DND-41 (cell line): ENCODE results near the gene COA1.

Experiments used
- ATAC-seq: fragments of 200-7000 bp; cut with Tn5 transposase; 3 replicates; pipeline ENCODE4 v1.9.1; 2021; ENCODE audit warnings: low read depth; ENCODE audit not compliant: insufficient read depth
- DNase-seq: peaks from one replicate; pipeline ENCODE4 v3.0.0-alpha.2; 2020
- H2AFZ ChIP-seq: 2 replicates; pipeline ENCODE4 v1.6.0; 2012; ENCODE audit warnings: low read depth, low read length
- H3K27ac ChIP-seq: 2 replicates; pipeline ENCODE4 v1.5.1; 2012; ENCODE audit warnings: low read length, inconsistent platforms
- H3K27me3 ChIP-seq: fragments of 200-600 bp; sonication (generic); 2 replicates; pipeline ENCODE4 v1.6.0; 2012; ENCODE audit warnings: low read length, mild to moderate bottlenecking, inconsistent platforms; ENCODE audit not compliant: insufficient read depth, poor library complexity
- H3K36me3 ChIP-seq: 2 replicates; pipeline ENCODE4 v1.5.1; 2012; ENCODE audit warnings: low read length, inconsistent platforms; ENCODE audit not compliant: insufficient read depth
- H3K4me1 ChIP-seq: 2 replicates; pipeline ENCODE4 v1.5.1; 2012; ENCODE audit warnings: mild to moderate bottlenecking, low read length; ENCODE audit not compliant: insufficient read depth
- H3K4me2 ChIP-seq: 2 replicates; pipeline ENCODE4 v1.6.0; 2012; ENCODE audit warnings: mild to moderate bottlenecking, moderate library complexity, low read length, inconsistent platforms; ENCODE audit not compliant: insufficient read depth
- H3K4me3 ChIP-seq, 2 experiments: fragments of 200-600 bp in 1 of 2; shearing (Covaris generic) in 1 of 2; 2 replicates each; pipeline ENCODE4 v1.5.1; 2012 to 2016; ENCODE audit warnings: inconsistent platforms in 2 of 2, low read length in 2 of 2, mild to moderate bottlenecking in 2 of 2, low read depth in 1 of 2, moderate library complexity in 1 of 2
- H3K79me2 ChIP-seq: 2 replicates; pipeline ENCODE4 v1.6.0; 2012; ENCODE audit warnings: low read length, inconsistent platforms; ENCODE audit not compliant: insufficient read depth
- H3K9ac ChIP-seq: 2 replicates; pipeline ENCODE4 v1.6.0; 2012; ENCODE audit warnings: low read depth, mild to moderate bottlenecking, inconsistent platforms, low read length, moderate library complexity
- H3K9me3 ChIP-seq: 2 replicates; pipeline ENCODE4 v1.5.1; 2012; ENCODE audit warnings: low read length, moderate library complexity, mild to moderate bottlenecking, inconsistent platforms; ENCODE audit not compliant: insufficient read depth, severe bottlenecking
- H4K20me1 ChIP-seq: 2 replicates; pipeline ENCODE4 v1.6.0; 2012; ENCODE audit warnings: low read length; ENCODE audit not compliant: insufficient read depth
- EZH2 ChIP-seq: IDR thresholded peaks from 3 replicates; pipeline ENCODE4 v1.6.1; 2012; ENCODE audit warnings: borderline replicate concordance, low read depth, mild to moderate bottlenecking, moderate library complexity, low read length, inconsistent platforms; ENCODE audit not compliant: severe bottlenecking
- TF ChIP-seq, protein P1 (sequence below): IDR thresholded peaks from 2 replicates; pipeline ENCODE4 v1.5.1; 2012; ENCODE audit warnings: borderline replicate concordance, low read length, moderate library complexity, mild to moderate bottlenecking; ENCODE audit not compliant: poor library complexity, severe bottlenecking; ENCODE audit errors: extremely low read depth

COA1 gene

GRCh38 chr7:43625980-43626379 lies 103.3 kb downstream of the COA1 start:
- H3K4me2 ChIP-seq = no peak overlapping the region
- H3K27me3 ChIP-seq = no peaks in the 10 kb centered on the region
- H4K20me1 ChIP-seq = peaks cover 43% of the 10 kb centered on the region
- H3K9ac ChIP-seq = no peak overlapping the region
- H3K9me3 ChIP-seq = no peaks in the 10 kb centered on the region
- peaks cover 96% of the 10 kb centered on the region for H3K79me2 ChIP-seq
- peaks cover 97% of the 10 kb centered on the region for H3K36me3 ChIP-seq
- no peak for TF ChIP-seq EZH2
- TF ChIP-seq, protein P1, sequence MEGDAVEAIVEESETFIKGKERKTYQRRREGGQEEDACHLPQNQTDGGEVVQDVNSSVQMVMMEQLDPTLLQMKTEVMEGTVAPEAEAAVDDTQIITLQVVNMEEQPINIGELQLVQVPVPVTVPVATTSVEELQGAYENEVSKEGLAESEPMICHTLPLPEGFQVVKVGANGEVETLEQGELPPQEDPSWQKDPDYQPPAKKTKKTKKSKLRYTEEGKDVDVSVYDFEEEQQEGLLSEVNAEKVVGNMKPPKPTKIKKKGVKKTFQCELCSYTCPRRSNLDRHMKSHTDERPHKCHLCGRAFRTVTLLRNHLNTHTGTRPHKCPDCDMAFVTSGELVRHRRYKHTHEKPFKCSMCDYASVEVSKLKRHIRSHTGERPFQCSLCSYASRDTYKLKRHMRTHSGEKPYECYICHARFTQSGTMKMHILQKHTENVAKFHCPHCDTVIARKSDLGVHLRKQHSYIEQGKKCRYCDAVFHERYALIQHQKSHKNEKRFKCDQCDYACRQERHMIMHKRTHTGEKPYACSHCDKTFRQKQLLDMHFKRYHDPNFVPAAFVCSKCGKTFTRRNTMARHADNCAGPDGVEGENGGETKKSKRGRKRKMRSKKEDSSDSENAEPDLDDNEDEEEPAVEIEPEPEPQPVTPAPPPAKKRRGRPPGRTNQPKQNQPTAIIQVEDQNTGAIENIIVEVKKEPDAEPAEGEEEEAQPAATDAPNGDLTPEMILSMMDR = no peak
- H3K4me3 ChIP-seq = no peak overlapping the region
- no peak overlapping the region for H2AFZ ChIP-seq
- no peaks in the 10 kb centered on the region for H3K4me1 ChIP-seq
- DNase-seq = no peak
- peak; percentile 26; the same call in 1 of the 3 replicates for ATAC-seq
- H3K27ac ChIP-seq = no peak overlapping the region

GRCh38 chr7:43625453-43625852 lies 103.9 kb downstream of the COA1 start:
- Histone ChIP-seq H3K4me1 (no peaks in the 10 kb centered on the region), H3K36me3 (peaks cover 97% of the 10 kb centered on the region), H3K4me3 (no peak overlapping the region), H3K9ac (no peak overlapping the region), H2AFZ (no peak overlapping the region), H3K4me2 (no peak overlapping the region), H4K20me1 (peaks cover 46% of the 10 kb centered on the region), H3K9me3 (no peaks in the 10 kb centered on the region), H3K27ac (no peak overlapping the region), H3K79me2 (peaks cover 95% of the 10 kb centered on the region), H3K27me3 (no peaks in the 10 kb centered on the region)
- peak; percentile 71 for ATAC-seq
- TF ChIP-seq, protein P1 = no peak
- TF ChIP-seq EZH2 = no peak
- DNase-seq = no peak

DNA sequence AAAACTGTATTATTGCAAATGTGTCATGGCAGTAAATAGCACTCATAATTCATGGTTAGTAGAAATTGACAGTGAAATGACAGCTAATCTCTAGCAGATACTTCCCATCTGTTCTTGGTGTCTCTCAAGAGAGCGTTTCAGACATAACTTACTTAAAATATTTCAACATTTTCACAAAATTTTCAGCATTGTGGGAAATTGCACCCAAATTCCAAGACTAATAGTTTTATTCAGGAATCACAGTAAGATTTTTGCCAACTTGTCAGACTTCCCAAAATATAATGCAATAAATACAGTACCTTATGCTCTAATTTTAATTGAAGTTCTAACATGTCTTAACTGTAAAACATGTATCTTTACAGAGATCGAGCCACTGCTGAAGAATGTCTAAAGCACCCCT lies 105.2 kb downstream of the COA1 start:
- H3K79me2 ChIP-seq = peaks cover 95% of the 10 kb centered on the region
- no peaks in the 10 kb centered on the region for H3K4me1 ChIP-seq
- H3K4me3 ChIP-seq = no peak overlapping the region
- no peaks in the 10 kb centered on the region for H3K27me3 ChIP-seq
- ATAC-seq (no peak), DNase-seq (no peak)
- no peaks in the 10 kb centered on the region for H3K9me3 ChIP-seq
- H2AFZ ChIP-seq = no peak overlapping the region
- H3K9ac ChIP-seq = no peak overlapping the region
- peaks cover 52% of the 10 kb centered on the region for H4K20me1 ChIP-seq
- H3K4me2 ChIP-seq = no peak overlapping the region
- no peak for TF ChIP-seq EZH2
- TF ChIP-seq, protein P1 = no peak
- peaks cover 97% of the 10 kb centered on the region for H3K36me3 ChIP-seq
- H3K27ac ChIP-seq = no peak overlapping the region
